HG03565 (cell line): ENCODE data around the gene ATP6V1B1.

Experiments
- ATAC-seq: cut with Tn5 transposase; IDR thresholded peaks from one replicate; pipeline ENCODE4 v1.9.1; 2021; ENCODE audit warnings: mild to moderate bottlenecking, moderate library complexity; ENCODE audit not compliant: unreplicated experiment

Gene ATP6V1B1

DNA sequence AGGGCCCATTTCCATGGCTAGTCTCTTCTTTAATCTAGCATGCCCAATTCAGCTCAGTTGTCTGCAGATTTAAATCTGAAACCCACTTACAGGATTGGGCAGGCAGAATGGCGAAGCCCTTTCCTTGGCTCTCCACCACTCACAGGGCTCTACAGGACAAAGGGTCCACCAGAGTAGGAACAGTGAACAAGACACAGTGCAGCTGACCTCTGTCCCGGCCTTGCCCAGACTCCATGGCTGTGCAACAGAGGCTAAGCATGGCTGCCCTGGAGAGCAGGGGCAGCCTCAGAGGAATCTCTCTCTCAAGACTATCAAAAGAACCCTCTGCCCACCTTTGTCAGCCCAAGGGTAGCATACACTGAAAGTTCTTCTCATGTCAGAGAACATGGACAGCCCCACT, 9.7 kb upstream of the ATP6V1B1 start:
- ATAC-seq = no peak

DNA sequence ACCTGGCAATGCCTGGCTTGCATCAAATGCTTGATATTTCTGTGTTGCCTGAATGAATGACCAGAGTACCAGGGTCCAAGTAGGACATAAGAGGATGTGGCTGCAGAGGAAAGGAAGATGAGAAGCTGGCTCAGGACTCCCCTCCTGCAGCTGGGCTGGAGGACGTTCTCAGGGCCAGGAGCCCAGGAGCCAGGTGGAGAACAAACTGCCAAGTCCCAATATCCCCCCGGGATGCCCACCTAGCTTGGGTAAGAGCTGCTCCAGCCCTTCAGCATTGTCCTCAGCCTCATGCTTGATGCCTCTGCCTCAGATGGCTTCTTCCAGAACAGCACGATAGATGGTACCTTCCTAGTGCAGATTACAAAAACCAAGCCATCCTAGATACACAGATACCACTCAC, 8.6 kb upstream of the ATP6V1B1 start:
- ATAC-seq = no peak

DNA sequence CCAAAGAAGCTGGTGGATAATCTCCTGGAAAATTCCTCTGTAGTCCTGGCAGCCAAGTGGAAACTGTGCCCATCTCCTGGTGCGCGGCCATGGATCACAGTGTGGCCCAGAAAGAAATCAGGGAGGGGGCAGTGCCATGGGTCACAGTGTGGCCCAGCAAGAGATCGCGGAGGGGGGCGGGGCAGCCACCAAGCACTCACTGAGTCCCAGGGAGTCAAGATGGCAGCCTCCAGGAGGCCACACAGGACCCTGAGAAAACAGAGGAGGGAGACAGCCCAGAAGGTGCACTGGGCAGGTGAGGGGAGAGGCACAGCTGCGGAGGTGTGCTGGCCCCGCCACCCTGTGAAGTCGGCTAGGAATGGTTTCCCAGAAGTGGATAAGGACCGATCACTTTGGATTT, 8.1 kb upstream of the ATP6V1B1 start:
- ATAC-seq = no peak

DNA sequence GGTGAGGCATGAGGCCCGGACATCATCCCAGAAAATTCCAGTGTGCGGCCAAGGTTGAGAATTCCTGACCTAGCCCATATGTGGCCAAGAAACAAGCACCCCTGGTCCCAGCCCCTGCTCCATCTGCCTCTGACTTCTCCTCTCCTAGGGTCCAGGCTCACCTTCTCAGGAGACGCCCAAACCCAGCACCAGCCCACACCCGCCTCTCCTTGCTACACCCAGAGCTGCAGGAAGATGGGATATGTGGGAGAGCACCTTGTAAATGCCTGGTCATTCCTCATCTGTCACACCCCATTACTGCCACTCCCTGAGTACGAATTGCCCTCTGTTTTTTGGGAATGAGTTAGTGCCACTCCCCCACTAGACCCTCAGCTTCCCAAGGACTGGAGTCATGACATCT, 7.3 kb upstream of the ATP6V1B1 start:
- ATAC-seq = no peak

DNA sequence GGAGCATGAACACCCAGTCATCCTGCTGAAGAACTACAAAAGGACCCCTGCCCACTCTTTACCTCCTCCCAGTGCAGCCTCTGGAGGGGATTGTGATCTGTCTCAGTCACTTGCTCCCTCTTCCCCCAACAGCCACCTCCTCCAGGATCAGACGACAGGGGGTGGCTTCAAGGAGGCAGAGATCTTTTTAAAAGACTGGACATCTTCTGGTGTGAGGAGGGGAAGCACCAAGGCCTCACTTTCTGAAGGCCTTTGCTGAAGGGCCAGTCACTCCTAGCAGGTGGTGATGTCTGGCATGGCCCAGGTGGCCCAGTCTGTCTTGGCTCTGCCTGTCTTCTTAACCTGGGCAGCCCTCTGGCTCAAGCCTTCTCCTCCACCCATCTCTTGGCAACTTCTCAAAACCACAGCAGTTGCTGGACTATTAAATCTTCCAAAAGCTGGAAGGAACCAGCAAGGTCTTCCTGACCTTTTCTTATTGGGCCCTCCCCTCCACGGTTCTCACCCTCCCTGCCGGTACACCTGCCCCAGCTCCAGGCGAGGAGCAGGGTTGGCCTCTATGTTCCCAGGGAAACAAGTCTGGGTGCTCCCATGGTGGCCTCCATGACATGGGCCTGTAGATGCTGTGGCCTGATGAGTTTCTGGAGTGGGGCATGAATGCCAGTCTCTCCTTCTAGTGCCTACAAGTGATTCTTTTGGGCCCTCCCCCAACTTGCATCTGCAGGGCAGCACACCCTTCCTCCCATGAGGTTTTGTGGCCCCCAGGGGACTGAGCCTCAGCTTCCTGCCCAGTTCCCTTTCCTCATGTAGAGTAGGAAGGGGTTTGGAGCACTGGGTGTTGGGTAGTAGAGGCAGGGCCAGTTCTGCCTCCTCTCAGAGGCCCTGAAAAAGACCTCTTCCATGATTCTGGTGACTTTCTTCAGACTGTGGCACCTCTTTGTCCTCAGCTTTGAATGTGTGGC, 5.0 kb upstream of the ATP6V1B1 start:
- no peak for ATAC-seq

DNA sequence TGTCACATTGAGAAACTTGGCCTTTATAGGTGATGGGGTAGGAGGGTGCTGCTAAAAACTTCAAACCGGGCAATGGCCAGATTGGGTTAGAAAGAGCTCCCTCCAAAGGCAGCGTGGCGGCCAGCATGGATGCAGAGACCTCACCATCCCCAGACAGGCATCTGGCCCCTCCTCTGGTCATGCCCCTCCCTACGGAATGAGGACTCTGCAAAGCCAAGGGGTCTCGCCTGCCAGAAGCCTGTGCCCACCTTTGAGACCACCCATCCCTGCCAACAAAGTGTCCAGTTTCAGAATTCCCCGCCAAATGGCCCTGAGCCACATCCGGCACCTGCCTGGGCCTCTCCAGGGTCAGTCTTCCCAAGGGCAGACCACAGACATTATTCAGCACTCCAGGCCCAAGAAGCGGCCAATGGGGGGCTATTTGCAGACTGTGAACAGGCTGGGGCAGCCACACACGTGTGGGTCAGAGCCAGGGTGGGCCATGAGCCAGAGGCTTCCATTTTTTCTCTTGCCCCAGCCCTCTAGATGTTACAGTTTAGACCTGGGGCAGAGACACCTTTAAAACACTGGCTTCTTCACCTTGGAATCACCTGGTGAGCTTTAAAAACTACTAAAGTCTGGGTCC, 4.2 kb upstream of the ATP6V1B1 start:
- no peak for ATAC-seq

DNA sequence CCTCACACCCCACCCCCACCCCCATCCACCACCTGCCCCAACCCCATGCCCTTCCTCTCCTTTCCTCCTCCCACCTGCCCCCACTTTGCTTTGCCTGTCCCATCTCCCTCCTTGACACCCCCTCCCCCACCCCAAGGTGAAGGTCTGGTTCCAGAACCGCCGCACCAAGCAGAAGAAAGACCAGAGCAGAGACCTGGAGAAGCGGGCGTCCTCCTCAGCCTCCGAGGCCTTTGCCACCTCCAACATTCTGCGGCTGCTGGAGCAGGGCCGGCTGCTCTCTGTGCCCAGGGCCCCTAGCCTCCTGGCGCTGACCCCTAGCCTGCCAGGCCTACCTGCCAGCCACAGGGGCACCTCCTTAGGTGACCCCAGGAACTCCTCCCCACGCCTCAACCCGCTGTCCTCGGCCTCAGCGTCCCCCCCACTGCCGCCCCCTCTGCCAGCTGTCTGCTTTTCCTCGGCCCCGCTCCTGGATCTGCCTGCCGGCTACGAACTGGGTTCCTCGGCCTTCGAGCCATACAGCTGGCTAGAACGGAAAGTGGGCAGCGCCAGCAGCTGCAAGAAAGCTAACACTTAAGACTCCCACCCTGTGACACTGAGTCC, 3.0 kb upstream of the ATP6V1B1 start:
- ATAC-seq = no peak

DNA sequence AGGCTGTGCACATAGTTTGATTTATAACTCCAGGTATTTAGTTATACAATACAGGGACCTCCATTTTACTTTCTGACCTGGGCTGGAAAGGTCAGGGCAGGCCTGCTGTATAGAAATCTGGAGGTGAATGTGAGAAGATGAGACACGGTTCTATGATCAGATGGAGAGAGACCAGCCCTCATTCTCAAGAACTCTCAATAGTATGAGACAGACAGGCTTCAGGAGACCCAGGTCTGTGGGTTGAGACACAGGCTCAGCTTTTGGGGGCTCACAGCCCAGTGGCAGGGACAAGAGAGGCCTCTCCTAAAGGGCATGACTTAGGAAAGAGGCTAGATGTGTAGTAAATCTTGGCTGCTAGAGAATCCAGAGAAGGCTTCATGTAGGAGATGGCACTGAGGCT, 719 bp upstream of the ATP6V1B1 start:
- ATAC-seq = no peak

DNA sequence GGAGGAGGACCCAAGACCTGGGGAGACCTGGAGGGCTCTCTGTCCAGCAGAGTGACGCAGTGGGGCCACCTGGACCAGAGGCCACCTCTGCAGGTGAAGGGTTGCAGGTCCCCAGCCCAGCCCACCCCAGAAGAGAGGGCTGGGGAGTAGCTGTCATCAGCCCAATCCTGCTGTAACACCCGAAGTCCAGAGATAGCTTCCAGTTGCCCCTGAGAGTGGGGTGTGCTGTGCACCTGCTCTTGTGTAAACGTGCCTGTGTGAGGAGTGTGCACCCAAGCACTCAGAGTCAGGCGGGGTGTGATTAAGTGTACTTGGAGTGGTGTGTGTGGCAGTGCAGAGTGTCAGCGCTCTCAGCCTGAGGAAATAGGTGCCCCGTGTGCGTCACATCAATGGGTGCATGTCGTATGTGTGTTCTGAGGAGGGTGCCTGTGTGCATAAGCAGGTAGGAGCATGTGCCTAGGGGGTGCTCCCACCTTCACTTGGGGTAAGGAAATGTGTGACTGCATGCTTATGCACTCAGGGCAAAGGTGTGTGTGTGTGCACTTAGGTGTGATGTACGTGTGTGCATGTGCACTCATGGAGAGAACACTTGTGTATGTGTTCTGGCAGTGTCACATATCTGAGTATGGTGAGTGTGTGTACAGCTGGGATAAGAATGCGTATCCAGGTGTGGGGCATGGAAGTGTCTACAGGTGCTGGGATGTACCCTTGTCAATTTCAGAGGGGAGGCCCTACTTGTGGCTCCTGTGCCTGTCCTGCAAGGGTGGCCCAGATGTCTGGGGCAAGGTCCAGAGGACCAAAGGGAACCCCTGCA, 672 bp downstream of the ATP6V1B1 start:
- no peak for ATAC-seq

DNA sequence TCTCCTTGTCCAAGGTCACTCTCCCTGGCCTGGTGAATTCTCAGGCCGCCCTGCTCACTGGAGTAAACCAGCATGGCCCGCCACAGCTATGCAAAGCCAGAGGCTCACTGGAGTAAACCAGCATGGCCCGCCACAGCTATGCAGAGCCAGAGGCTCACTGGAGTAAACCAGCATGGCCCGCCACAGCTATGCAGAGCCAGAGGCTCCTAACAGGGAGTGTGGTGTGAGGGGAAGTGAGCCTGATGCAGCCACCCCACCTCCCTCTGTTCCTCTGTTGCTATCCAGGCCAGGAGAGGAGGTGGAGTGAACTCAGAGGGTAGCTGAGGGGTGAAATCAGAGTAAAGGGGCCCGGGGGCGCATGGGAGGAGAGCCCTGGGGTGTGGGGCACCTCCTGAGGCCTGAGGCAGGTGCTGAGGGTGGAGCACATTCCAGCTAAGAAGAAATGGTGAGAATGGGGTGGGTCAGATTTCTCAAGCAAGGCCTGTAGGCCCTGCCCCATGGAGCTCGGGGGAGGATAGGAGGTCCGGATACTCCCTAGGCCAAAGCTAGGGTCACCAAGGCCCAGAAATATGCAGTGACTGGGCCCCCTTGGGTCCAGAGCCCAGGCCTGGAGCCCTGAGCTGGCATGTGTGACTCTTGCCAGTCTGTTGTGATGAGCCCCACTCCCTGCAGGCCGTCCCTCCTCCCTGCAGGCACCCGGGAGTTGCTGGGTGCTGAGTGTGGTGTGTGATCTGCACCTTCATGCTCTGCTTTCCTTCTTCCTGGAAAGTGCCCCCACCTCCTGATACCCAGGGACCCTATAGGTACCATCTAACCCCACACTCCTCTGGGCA, 1.5 kb downstream of the ATP6V1B1 start:
- no peak for ATAC-seq

DNA sequence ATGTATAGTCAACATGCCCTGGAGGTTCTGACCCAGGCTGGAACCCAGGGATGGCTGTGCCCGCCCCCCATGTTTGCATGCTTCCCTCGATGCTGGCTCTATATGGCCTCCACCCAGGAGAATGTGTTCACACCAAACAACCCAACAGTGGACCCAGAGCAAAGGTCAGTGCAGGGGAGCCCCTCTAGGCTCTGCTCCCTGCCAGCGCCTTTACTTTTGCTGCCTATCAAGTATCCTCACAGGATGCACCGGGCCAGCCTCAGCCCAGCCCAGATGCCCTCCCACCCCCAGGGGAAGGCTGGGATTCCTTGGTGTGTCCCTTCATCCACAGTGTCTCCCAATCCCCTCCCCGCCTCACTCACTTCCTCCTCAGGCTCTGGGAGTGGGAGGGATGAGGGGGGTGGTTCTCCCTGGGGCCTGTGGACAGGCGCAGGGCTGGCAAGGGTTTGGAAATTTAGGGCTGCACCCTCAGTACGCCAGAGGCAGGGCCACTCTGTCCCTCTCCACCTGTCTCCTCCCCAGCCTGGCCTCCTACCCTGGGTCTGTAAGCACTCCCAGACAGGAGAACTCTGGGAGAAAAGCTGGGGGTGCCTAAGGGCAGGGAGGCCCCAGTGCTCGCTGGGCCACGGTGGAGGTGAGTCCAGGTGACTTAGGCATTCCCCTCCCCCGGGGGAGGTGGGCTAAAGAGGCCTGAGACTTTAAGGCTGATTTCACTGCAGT, 2.3 kb downstream of the ATP6V1B1 start:
- no peak for ATAC-seq

DNA sequence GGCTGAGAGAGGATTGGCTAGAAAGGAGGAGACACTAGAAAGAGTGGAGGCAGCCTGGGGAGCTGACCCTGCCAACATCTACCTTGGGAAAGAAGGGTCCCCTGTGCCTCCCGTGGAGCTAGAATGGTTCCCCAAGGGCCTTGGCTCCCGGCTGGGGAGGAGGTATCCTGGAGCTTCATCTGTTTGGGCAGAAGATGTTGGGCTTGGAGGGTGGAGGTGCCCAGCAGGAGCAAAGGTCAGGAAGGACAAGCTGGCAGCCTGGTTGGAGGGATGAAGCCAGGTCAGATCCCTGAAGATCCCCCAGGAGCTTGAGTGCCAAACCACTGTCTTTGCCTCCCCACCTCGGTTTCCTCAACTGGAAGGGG, 2.9 kb downstream of the ATP6V1B1 start:
- ATAC-seq = no peak

DNA sequence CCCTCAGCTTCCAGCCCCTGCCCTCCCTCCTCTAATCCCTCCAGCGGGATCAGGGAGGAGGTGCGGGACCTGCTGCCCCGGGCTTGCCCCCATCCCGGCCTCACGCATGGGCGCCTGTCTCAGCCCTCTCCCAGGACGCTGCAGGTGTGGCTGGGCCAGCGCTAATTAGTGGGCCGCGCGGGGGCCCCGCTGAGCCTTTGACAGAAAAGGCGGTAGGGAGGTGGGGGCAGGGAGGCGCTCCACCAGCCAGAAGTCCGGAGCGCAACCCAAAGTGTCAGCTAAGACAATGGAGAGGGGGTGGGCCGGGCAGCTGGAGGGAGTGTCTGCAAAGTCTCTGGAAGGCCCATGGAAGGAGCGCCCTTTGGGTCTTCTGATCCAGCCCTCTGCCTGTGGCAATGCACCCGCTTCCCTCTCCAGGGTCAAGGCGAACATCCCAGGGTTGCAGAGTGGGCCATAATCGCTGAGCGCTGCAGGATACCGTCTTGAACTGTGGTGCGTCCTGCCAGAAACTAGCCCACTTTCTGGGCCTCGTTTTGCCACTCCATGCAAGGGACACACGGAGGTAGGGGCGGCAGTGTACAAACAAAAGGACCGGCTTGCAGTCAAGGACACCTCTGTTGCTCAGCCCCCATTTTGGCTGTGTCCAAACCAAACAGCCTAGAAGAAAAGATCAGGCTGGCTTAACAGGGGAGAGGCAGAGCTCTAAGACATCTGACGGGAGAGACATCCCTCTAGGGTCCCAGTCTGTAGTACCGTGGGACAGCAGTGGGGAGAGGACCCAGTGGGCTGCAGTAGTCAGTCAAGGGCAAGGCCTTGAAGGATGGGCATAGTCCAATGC, 3.5 kb downstream of the ATP6V1B1 start:
- ATAC-seq = no peak

DNA sequence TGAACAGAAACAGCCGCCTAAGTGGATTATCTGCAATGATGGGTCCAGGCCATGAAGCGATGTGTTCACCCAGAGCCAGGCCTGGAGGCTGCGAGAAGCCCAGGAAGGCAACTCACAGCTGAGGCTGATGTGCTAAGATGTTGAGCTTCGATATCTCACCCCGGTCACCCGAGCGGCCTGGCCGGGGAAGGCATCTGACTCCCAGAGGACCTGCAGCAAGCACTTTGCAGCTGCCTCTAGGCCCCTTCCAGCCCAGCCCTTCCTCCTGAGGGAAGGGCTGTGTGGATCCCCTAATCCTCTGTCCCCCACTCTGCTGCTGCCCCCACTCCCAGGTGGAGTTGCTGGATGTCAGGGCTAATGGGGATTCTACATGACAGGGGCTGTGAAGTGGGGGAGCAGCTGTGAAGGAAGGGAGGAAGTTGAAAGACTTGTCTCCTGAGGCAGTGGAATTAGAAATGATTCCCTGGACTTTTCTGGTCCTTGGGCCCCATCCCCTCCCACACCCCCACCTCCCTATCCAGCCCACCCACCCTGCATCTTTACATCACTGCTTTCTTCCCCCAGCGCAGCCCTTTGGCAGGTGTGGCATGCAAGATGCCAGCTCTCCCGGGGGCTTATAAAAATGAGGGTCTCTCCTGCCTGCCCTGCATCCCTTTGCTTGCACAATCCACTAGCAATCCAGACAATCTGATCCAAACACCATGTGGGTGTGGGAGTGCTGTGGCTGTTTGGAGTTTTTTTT, 4.3 kb downstream of the ATP6V1B1 start:
- ATAC-seq = no peak

DNA sequence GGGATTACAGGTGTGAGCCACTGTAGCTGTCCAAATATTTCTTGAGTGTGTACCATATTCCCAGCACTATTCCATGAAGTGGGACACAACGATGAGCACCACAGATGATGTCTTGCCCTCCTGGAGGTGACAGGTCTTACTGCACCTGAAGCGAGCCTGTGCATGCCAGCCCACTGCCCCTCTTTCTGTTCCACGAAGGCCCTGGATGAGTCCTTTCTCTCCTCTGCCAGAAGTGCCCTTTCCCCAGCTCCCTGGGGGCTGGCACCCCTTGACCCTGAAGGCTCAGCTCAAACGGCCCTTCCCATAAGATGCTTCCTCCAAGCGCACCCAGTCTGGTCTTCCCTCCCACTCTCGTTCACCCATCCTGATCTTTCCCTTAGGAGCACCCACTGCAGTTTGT, 5.5 kb downstream of the ATP6V1B1 start:
- no peak for ATAC-seq

DNA sequence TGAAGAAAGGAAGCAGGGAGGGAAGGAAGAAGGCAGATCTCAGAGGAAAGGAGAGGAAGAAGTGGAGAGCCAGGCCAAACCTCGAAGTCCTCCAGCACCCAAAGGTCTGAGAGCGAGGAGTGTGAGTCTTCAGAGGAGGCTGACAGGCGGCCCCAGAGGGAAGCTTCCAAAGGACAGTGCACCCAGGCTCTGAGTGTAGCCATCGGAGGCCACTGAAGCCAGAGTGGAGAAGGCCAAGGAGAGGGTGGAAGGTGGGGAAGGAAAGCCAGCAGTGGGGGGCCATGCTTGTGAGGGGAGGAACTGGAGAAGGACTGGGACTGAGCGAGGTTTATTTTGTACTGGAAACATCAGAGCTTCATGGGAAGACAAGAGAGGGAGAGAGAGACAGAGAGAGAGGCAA, 6.0 kb downstream of the ATP6V1B1 start:
- ATAC-seq = no peak

DNA sequence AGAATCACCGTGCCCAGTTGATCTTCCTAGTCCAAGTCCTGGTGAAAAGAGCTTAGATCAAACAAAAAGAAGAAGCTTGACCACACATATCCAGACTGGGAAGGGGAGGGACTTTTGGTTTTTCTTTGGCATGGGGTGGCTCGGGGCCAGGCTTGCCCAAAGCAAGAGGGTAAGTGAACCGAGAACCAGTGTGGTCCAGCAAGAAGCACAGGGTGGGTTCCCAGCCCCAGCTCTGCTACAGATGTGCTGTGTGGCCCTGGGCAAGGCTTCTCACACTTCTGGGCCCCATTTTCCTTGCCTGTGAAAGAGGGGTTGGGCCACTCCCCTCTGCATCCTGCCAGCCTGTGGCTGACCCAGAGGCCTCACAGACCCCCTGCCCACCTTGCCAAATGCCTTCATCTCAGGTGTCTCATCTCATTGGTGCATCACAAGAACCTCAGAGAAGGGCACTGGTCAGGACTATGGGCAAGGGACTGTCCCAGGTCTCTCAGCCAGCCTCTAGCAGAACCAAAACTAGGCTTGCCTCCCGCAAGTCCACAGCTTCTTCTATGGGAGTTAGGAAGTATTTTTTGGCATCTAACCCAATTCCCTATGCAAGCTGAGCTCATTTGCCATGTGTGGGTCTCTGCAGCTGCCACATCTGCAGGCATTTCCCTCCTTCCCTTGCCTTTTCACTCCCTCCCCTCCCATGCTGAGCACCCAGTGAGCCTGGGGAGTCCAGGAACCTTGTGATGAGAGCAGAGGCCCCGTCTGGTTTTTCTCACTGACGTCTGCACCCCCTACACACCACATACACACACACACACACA, 6.9 kb downstream of the ATP6V1B1 start:
- no peak for ATAC-seq
